GM04503 (cell line): ENCODE results near the gene MIS18BP1.
"Not testable (repeated sequence)": the region's sequence is repeated elsewhere in the genome, so short reads cannot be mapped to it uniquely, and the experiment has no call there.

Experiments
- DNase-seq: peaks from one replicate; pipeline ENCODE4 v3.0.0-alpha.2; 2012; ENCODE audit warnings: low read depth

Gene MIS18BP1

DNA sequence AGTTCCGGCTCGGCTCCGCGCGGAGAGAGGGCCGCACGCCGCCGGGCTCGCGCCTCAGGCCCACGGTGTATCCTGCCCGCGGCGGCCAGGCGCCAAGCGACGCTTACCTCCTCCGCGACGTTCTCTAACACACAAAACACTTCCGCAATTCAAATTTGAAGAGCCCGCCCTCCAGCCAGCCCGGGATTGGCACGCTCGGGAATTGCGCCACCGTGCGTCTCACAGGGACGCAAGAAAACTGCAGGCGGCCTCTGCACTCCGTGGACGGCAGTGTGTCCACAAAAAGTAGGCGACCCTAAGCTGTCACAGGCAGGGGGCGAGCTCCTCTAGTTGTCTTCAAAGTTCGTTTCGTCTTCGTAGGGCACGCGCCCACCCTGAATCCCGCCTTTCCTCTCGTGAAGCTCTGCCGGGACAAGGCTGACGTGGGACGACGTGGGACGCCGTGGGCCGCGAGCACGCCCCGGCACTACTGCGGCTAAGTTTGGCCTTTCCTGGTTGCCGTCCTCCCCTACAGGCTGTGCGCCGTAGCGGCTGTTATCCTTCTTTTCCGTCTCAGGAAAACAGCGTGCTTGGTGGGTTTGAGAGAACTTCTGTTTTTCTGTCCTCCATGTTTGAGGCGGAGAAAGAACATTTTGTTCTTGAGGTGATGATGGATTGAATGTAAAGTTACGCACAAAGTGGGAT, at the start of gene MIS18BP1:
TSS of gene MIS18BP1 (minus strand) at position 133 of the 684 bp plus-strand sequence. CDS start 5,916 bp downstream, outside the sequence.
- DNase-seq = peak; percentile 84

DNA sequence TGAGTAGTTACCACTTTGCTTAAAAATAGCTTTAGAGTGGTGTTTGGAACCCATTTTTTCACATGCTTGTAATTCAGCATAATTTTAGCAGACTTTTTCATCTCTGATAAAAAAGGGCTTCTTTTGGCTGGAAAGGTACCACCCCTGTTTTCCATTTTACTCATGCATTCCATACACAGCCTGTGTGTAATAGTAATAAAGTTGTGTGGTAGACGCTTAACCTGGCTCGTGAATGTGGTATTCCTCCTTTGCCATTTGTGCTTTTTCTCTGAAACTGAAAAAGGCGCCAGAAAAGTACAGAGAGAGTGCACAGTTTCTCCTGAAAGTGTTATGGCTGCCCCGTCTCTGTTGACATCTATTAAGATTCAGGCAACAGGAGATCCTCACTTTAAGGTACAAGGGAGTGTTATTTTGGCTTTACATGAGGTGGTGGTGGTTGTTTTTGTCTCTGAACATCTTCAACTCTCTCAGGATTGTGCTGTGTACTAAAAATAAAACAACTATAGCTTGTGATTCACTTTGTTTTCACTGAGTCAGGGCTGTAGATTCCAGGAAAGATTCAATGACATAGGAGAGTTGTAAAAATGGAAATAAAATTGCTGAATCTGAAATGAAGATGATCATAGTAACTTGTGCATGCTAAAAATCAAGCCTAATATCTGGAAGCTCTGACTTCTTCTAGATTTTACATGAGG, 45.6 kb upstream of the MIS18BP1 start:
- DNase-seq = no peak

DNA sequence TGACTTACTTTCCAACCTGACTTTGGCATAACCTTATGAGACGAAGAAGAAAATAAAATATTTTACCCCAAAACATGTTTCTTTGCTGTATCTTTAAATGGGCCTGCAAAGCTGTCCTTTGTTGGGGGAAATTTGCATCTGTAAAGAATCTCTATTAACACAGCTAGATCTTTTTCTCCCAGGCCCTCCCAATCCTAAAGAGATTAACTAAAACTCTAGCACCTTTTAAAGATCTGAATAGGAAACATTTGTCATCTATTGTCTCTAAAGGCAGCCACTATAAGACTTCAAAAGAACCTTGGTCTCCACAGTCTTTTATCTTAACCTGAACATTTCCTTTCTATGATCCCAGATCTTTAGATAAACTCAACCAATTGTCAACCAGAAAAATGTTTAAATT, 41.8 kb upstream of the MIS18BP1 start:
- not testable (repeated sequence) for DNase-seq

DNA sequence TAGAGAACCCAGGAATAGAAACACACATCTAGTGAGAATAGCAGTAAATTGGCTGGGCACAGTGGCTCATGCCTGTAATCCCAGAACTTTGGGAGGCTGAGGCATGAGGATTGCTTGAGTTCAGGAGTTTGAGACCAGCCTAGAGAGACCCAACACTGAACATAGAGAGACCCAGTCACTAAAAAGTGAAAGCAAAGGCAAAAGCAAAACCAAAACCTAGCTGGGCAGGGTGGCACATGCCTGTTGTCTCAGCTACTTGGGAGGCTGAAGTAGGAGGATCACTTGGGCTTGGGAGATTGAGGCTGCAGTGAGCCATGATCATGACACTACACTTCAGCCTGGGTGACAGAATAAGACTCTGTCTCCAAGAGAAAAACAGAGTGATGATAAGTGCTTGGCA, 37.5 kb upstream of the MIS18BP1 start:
- no peak for DNase-seq

GRCh38 chr14:45287610-45288009, 34.6 kb upstream of the MIS18BP1 start:
- DNase-seq = no peak

DNA sequence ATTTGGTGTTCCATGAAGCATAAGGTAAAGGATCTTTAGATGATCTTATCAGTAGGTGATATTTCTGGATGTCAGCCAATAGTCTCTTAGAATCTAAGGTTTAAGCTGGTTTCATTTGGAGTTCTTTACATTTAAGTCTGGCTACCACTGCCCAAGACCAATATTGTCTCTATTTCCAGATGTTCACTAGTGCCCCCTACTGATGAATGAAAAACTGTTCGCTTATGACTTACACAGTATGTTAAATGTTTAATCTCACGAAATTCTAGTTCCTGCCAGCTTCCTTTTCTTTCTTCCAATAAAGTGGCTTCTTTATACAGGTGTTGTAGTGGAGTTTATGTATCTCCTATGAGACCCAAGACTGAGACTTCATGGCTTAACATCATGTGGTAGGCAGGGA, 31.8 kb upstream of the MIS18BP1 start:
- DNase-seq = no peak

GRCh38 chr14:45281731-45282400, 28.9 kb upstream of the MIS18BP1 start:
- DNase-seq = not testable (repeated sequence)

- DNase-seq = no peak
These were observed 19.0 kb upstream of the MIS18BP1 start for GRCh38 chr14:45271858-45272537.

DNA sequence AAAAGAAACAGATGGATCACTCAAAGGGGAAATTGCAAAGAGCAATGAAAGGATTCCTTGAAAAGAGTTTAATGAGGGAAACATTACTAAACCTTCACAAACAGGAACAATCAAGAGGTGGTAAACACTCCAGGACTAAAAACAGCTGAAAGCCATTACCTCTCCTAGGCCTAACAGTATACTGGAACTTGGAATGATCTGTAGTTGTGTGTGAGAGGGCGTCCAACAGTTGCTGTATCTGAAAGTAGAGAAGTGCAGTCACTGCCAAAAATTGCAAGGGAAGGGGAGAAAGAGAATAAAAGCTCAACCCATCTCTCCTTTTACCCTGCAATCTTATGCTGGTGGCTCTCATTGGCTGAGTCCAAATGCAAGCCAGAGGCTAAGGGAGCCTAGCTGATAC, 17.0 kb upstream of the MIS18BP1 start:
- DNase-seq = no peak

GRCh38 chr14:45267071-45267470, 14.1 kb upstream of the MIS18BP1 start:
- DNase-seq = no peak

DNA sequence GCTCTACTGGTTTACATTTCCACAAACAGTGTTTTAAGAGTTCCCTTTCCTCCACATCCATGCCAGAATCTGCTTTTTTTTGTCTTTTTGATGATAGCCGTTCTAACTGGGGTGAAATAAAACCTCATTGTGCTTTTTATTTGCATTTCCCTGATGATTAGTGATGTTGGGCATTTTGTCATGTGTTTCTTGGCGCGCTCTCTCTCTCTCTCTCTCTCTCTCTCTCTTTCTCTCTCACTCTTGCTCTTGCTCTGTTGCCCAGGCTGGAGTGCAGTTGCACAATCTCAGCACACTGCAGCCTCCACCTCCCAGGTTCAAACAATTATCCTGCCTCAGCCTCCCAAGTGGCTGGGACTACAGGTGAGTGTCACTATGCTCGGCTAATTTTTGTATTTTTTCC, 9.6 kb upstream of the MIS18BP1 start:
- DNase-seq = no peak

DNA sequence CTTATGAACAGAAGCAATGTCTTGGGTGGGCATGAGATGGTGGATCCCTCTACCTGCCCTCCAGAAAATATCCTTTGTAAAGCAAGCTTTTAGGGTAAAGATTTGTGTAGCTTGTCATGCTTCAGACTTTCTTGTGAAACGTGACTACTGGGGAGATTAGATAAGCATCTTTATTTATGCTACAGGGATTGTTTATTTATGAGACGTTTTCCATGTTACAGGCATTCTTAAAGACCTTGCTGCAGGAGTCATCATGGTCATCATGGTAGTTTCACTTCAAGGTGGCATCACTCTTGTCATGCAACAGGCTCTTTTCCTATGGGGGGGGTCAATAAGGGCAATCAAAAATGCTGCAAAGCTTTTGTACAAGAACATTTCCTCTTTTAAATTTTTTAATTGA, 8.2 kb upstream of the MIS18BP1 start:
- DNase-seq = no peak

- no peak for DNase-seq
These were observed 5.8 kb upstream of the MIS18BP1 start for GRCh38 chr14:45258805-45259204.

DNA sequence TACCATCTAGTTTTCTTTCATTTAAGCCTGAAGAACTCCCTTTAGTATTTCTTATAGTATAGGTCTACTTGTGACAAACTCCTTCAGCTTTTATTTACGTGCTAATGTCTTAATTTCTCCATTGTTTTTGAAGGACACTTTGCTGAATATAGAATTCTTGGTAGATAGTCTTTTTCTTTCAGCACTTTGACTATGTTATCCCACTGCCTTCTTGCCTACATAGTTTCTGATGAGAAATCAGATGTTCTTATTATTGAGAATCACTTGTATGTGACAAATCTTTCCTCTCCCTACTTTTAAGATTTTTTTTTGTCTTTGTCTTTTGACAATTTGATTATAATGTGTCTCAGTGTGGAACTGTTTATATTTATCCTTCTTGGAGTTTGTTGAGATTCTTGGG, 5.1 kb upstream of the MIS18BP1 start:
- DNase-seq = no peak

GRCh38 chr14:45254771-45255170, 1.8 kb upstream of the MIS18BP1 start:
- DNase-seq = no peak

DNA sequence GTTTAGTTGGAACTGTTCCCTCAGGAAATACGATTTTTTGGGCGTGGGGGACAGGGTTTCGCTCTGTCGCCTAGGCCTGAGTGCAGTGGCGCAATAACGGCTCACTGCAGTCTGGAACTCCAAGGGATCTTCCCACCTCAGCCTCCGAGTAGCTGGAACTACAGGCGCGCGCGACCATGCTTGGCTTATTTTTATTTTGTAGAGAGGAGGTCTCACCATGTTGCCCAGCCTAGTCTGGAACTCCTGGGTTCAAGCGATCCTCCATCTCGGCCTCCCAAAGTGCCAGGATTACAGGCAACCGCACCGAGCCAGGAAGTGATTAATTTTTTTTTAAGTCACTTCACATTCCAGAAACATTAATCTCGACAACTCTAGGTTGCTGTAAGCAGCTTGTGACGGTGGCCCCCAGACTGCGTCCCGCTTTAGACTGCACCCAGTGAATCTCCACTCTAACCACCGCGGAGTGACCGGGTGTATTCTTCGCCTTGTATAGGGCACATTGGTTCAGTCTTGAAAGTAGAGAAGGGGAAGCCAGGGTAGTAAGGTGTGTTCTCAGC, 830 bp upstream of the MIS18BP1 start:
- no peak for DNase-seq

- no peak for DNase-seq
These were observed 484 bp downstream of the MIS18BP1 start for GRCh38 chr14:45252366-45253069.

- no peak for DNase-seq
These were observed 1.1 kb downstream of the MIS18BP1 start for GRCh38 chr14:45251912-45252311.

DNA sequence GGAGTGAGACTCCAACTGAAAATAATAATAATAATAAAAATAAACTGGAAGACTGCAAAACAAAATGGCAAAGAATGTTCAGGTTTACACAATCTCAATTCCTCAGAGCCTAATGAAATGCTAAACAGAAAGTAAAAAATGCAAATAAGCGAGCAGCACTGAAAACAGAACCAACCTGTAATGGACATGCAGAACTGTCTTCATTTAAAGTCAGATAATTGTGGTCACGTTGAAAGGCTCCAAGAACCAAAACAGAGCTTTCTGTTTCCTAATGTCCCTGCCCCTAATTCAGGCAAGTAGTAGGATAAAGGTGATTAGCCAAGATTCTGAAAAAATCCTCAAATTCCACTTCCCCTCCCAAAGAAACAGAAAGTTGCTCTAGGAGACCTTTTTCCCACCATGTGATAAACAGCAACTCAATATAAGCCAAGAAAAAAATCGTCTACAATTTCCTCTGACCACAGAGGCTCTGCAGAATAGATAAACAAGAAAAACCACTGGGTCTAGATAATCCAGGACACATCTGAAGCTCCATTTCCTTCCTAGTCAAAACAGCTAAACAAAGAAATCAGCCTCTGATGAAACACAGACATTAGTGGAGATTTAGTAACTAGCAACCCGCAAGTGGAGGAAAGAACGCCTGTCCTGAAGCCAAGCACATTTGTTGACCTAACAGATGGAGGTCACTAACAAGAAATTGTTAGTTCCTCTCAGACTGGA, 3.0 kb downstream of the MIS18BP1 start:
- peak; percentile 53 for DNase-seq

DNA sequence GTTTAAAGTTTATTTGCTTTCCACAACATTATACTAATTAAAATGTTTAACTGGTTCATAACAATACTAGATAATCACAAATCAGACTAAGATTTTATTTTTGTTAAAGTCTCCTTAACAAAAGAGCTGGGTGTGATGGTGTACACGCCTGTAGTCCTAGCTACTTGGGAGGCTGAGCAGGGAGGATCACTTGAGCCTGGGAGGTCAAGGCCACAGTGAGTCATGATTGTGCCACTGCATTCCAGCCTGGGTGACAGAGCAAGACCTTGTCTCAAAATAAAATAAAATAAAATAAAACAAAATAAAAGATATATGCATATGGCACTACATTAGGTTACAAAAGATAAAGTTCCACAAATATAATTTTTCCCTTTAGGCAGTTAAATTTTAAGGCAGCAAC, 5.6 kb downstream of the MIS18BP1 start:
- no peak for DNase-seq

DNA sequence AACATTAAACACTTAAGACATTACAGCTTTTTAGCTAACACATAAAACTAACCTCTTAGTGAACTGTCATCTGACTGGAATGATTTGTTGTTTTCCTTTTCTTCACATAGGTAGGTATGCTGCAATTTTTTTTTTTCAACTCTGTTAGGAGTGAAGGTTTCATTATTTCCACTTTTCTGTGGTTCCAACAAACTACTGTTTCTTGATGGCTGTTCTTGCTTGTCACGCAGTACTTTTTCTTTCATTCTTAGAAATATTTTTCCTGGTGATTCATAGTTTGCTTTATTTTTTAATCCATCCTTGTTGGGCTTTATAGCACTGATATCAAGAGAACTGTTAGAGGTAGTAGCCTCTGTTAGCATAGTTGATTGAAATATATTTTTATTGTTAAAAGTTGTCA, 6.3 kb downstream of the MIS18BP1 start:
- no peak for DNase-seq
